ENCODE results near the gene PRKN. TPM values are rescaled to one million over a fixed set of nuclear protein-coding genes. Genes with fewer than 3 reads are reported as not detected.

The PRKN gene
- polyA plus RNA-seq, 1 donor, result 4.6 TPM

- DNase-seq (ENCODE audit: low read depth), result no peak
Observed at GRCh38 chr6:162058281-162058875, 669.2 kb downstream of the PRKN start.

- DNase-seq (ENCODE audit: low read depth), result peak; percentile 13
Observed at GRCh38 chr6:162056745-162057144, 670.8 kb downstream of the PRKN start.

GRCh38 chr6:162056061-162056460 is 671.5 kb downstream of the PRKN start:
- DNase-seq (ENCODE audit: low read depth), result no peak

GRCh38 chr6:162055365-162055764 is 672.2 kb downstream of the PRKN start:
- no peak for DNase-seq (ENCODE audit: low read depth)

GRCh38 chr6:162053084-162053483 is 674.5 kb downstream of the PRKN start:
- no peak for DNase-seq (ENCODE audit: low read depth)

- no peak for DNase-seq (ENCODE audit: low read depth)
Observed at GRCh38 chr6:162050579-162050978, 677.0 kb downstream of the PRKN start.

GRCh38 chr6:162046324-162046723 is 681.2 kb downstream of the PRKN start:
- no peak for DNase-seq (ENCODE audit: low read depth)

GRCh38 chr6:162032620-162033019 is 694.9 kb downstream of the PRKN start:
- no peak for DNase-seq (ENCODE audit: low read depth)

- DNase-seq (ENCODE audit: low read depth), result no peak
Observed at GRCh38 chr6:162029873-162030576, 697.5 kb downstream of the PRKN start.

- no peak for DNase-seq (ENCODE audit: low read depth)
Observed at GRCh38 chr6:162026843-162027242, 700.7 kb downstream of the PRKN start.

GRCh38 chr6:162026031-162026430 is 701.5 kb downstream of the PRKN start:
- DNase-seq (ENCODE audit: low read depth), result no peak

GRCh38 chr6:162019349-162019748 is 708.2 kb downstream of the PRKN start:
- no peak for DNase-seq (ENCODE audit: low read depth)

- DNase-seq (ENCODE audit: low read depth), result no peak
Observed at GRCh38 chr6:162017536-162017935, 710.0 kb downstream of the PRKN start.

- DNase-seq (ENCODE audit: low read depth), result no peak
Observed at GRCh38 chr6:162014069-162014811, 713.3 kb downstream of the PRKN start.

- DNase-seq (ENCODE audit: low read depth), result no peak
Observed at GRCh38 chr6:162005372-162005771, 722.2 kb downstream of the PRKN start.

GRCh38 chr6:161996783-161997182 is 730.8 kb downstream of the PRKN start:
- DNase-seq (ENCODE audit: low read depth), result no peak

GRCh38 chr6:161985876-161986423 is 741.6 kb downstream of the PRKN start:
- no peak for DNase-seq (ENCODE audit: low read depth)

- no peak for DNase-seq (ENCODE audit: low read depth)
Observed at GRCh38 chr6:161984713-161985112, 742.9 kb downstream of the PRKN start.

GRCh38 chr6:161976553-161976952 is 751.0 kb downstream of the PRKN start:
- DNase-seq (ENCODE audit: low read depth), result no peak

GRCh38 chr6:161973064-161973463 is 754.5 kb downstream of the PRKN start:
- no peak for DNase-seq (ENCODE audit: low read depth)

GRCh38 chr6:161971043-161971442 is 756.5 kb downstream of the PRKN start:
- no peak for DNase-seq (ENCODE audit: low read depth)

GRCh38 chr6:161963634-161964234 is 763.8 kb downstream of the PRKN start:
- DNase-seq (ENCODE audit: low read depth), result no peak
